DOHH2 (cell line): Measurements from ENCODE around the gene RASSF10.

Source experiments
- H3F3A ChIP-seq: fragments of 200-600 bp; sonication (generic), shearing (Covaris generic); 2 replicates; pipeline ENCODE4 v1.6.0; 2016; ENCODE audit warnings: antibody characterized with exemption, mild to moderate bottlenecking; ENCODE audit not compliant: control insufficient read depth, insufficient read depth
- H3K27ac ChIP-seq: fragments of 200-600 bp; sonication (generic); 2 replicates; pipeline ENCODE4 v1.5.1; 2014; ENCODE audit warnings: low read depth, mild to moderate bottlenecking, low read length, moderate library complexity
- H3K27me3 ChIP-seq: fragments of 200-600 bp; sonication (generic); 2 replicates; pipeline ENCODE4 v1.6.1; 2014; ENCODE audit warnings: mild to moderate bottlenecking, low read length, mixed read lengths; ENCODE audit not compliant: control insufficient read depth
- H3K36me3 ChIP-seq: fragments of 200-600 bp; sonication (generic); 2 replicates; pipeline ENCODE4 v1.6.1; 2014; ENCODE audit warnings: mild to moderate bottlenecking, low read length, moderate library complexity, mixed read lengths; ENCODE audit not compliant: control insufficient read depth
- H3K4me1 ChIP-seq: fragments of 200-600 bp; sonication (generic); 2 replicates; pipeline ENCODE4 v1.6.1; 2014; ENCODE audit warnings: mild to moderate bottlenecking, low read length, mixed read lengths; ENCODE audit not compliant: control insufficient read depth
- H3K4me2 ChIP-seq: fragments of 200-600 bp; sonication (generic); 2 replicates; pipeline ENCODE4 v1.6.0; 2014; ENCODE audit warnings: mild to moderate bottlenecking, low read length, moderate library complexity
- H3K4me3 ChIP-seq: fragments of 200-600 bp; sonication (generic); 2 replicates; pipeline ENCODE4 v1.5.1; 2014; ENCODE audit warnings: mild to moderate bottlenecking, low read length, mixed read lengths
- H3K79me2 ChIP-seq: fragments of 200-600 bp; sonication (generic); 2 replicates; pipeline ENCODE4 v1.6.1; 2014; ENCODE audit warnings: mild to moderate bottlenecking, low read length, mixed read lengths; ENCODE audit not compliant: control insufficient read depth
- H3K9me2 ChIP-seq: fragments of 200-600 bp; sonication (generic); replicated peaks from 2 replicates; pipeline ENCODE4 v1.6.1; 2014; ENCODE audit warnings: mild to moderate bottlenecking, low read length, mixed read lengths; ENCODE audit not compliant: control insufficient read depth
- H3K9me3 ChIP-seq: fragments of 200-600 bp; sonication (generic); 2 replicates; pipeline ENCODE4 v1.6.1; 2014; ENCODE audit warnings: antibody characterized with exemption, low read length, mixed read lengths; ENCODE audit not compliant: control insufficient read depth, insufficient read depth
- H4K20me1 ChIP-seq: fragments of 200-600 bp; sonication (generic); 2 replicates; pipeline ENCODE4 v1.6.0; 2014; ENCODE audit warnings: low read depth, mild to moderate bottlenecking, antibody characterized with exemption, low read length, moderate library complexity; ENCODE audit not compliant: control insufficient read depth, insufficient read depth
- CTCF ChIP-seq: fragments of 200-600 bp; sonication (generic); IDR thresholded peaks from one replicate; pipeline ENCODE4 v1.5.1; 2014; ENCODE audit warnings: antibody characterized with exemption, mild to moderate bottlenecking, low read depth, low read length; ENCODE audit not compliant: poor library complexity, severe bottlenecking
- EZH2phosphoT487 ChIP-seq: fragments of 200-600 bp; sonication (generic); IDR thresholded peaks from 2 replicates; pipeline ENCODE4 v1.6.1; 2017; ENCODE audit warnings: borderline replicate concordance, mild to moderate bottlenecking, antibody characterized with exemption, low read length, moderate library complexity, mixed read lengths

RASSF10 gene

GRCh38 chr11:12973528-12974181 lies 35.5 kb upstream of the RASSF10 start:
- no peaks in the 10 kb centered on the region for H3F3A ChIP-seq
- no peak for TF ChIP-seq EZH2phosphoT487
- TF ChIP-seq CTCF: no peak

GRCh38 chr11:12975195-12975594 lies 33.9 kb upstream of the RASSF10 start:
- H3K4me3 ChIP-seq: no peak overlapping the region
- no peak overlapping the region for H3K4me2 ChIP-seq
- no peaks in the 10 kb centered on the region for H4K20me1 ChIP-seq
- no peaks in the 10 kb centered on the region for H3F3A ChIP-seq
- H3K4me1 ChIP-seq: no peaks in the 10 kb centered on the region
- H3K27ac ChIP-seq: no peak overlapping the region
- no peaks in the 10 kb centered on the region for H3K9me2 ChIP-seq
- no peaks in the 10 kb centered on the region for H3K79me2 ChIP-seq
- TF ChIP-seq CTCF: no peak
- no peak for TF ChIP-seq EZH2phosphoT487
- no peaks in the 10 kb centered on the region for H3K9me3 ChIP-seq
- H3K36me3 ChIP-seq: no peaks in the 10 kb centered on the region
- H3K27me3 ChIP-seq: no peaks in the 10 kb centered on the region

More at GRCh38 chr11:12973528-12974181, 35.5 kb upstream of the RASSF10 start:
- Histone ChIP-seq H3K36me3 (no peaks in the 10 kb centered on the region), H3K79me2 (no peaks in the 10 kb centered on the region), H3K9me2 (no peaks in the 10 kb centered on the region), H3K27ac (no peak overlapping the region), H3K27me3 (no peaks in the 10 kb centered on the region), H3K4me3 (no peak overlapping the region), H3K4me2 (no peak overlapping the region), H3K4me1 (no peaks in the 10 kb centered on the region), H3K9me3 (no peaks in the 10 kb centered on the region), H4K20me1 (no peaks in the 10 kb centered on the region)

GRCh38 chr11:12979928-12980689 lies 29.0 kb upstream of the RASSF10 start:
- H3K4me2 ChIP-seq: no peak overlapping the region
- no peaks in the 10 kb centered on the region for H3K9me3 ChIP-seq
- no peak overlapping the region for H3K4me3 ChIP-seq
- no peaks in the 10 kb centered on the region for H3K36me3 ChIP-seq
- TF ChIP-seq CTCF: no peak
- no peak for TF ChIP-seq EZH2phosphoT487
- no peaks in the 10 kb centered on the region for H3K79me2 ChIP-seq
- H3K4me1 ChIP-seq: no peaks in the 10 kb centered on the region
- H3F3A ChIP-seq: no peaks in the 10 kb centered on the region
- H4K20me1 ChIP-seq: no peaks in the 10 kb centered on the region
- no peak overlapping the region for H3K27ac ChIP-seq
- no peaks in the 10 kb centered on the region for H3K9me2 ChIP-seq
- no peaks in the 10 kb centered on the region for H3K27me3 ChIP-seq
